IMR-90 (cell line): ENCODE measurements around the gene PLCH1.

Source experiments
- CEBPB ChIP-seq: IDR thresholded peaks from 2 replicates; pipeline ENCODE4 v1.6.1; 2012; ENCODE audit warnings: low read depth, low read length, improper control_type of control experiment
- CTCF ChIP-seq: conservative IDR thresholded peaks from 2 replicates; pipeline ENCODE4 v1.5.1; 2012; ENCODE audit warnings: mild to moderate bottlenecking, low read depth, low read length, improper control_type of control experiment
- MXI1 ChIP-seq: IDR thresholded peaks from 2 replicates; pipeline ENCODE4 v1.6.1; 2012; ENCODE audit warnings: low read depth, mild to moderate bottlenecking, low read length, moderate library complexity, borderline replicate concordance
- NFE2L2 ChIP-seq: fragments of 150-350 bp; IDR thresholded peaks from 2 replicates; pipeline ENCODE4 v1.6.1; 2016; ENCODE audit warnings: low read depth, mild to moderate bottlenecking, low read length
- POLR2A ChIP-seq: IDR thresholded peaks from 2 replicates; pipeline ENCODE4 v1.6.1; 2012; ENCODE audit warnings: mild to moderate bottlenecking, low read depth, low read length
- RAD21 ChIP-seq: IDR thresholded peaks from 2 replicates; pipeline ENCODE4 v1.6.1; 2012; ENCODE audit warnings: low read length, improper control_type of control experiment
- USF2 ChIP-seq: fragments of 150-350 bp; IDR thresholded peaks from 2 replicates; pipeline ENCODE4 v1.6.1; 2017; ENCODE audit warnings: mild to moderate bottlenecking, antibody characterized with exemption, low read length, low read depth

GRCh38 chr3:155327430-155327829, 417.4 kb downstream of the PLCH1 start:
- TF ChIP-seq CTCF (no peak), POLR2A (no peak), NFE2L2 (no peak), RAD21 (no peak), CEBPB (no peak), USF2 (no peak), MXI1 (no peak)
